Ectodermal cell (in vitro differentiated cells): ENCODE measurements around the gene PIR.
A peak's percentile ranks its signal among the peaks of the same experiment; 100 is the strongest.

Experiments used
- H3K27ac ChIP-seq: 2 replicates; pipeline ENCODE4 v1.7.0; 2013; ENCODE audit warnings: mild to moderate bottlenecking, low read depth, low read length; ENCODE audit not compliant: insufficient read depth, poor library complexity, severe bottlenecking
- H3K27me3 ChIP-seq: 2 replicates; pipeline ENCODE4 v1.7.0; 2013; ENCODE audit warnings: mild to moderate bottlenecking, low read length; ENCODE audit not compliant: insufficient read depth, control insufficient read depth, poor library complexity, severe bottlenecking
- H3K36me3 ChIP-seq: one replicate; pipeline ENCODE4 v1.7.0; 2013; ENCODE audit warnings: low read length; ENCODE audit not compliant: control insufficient read depth, insufficient read depth
- H3K4me1 ChIP-seq: one replicate; pipeline ENCODE4 v1.7.0; 2013; ENCODE audit warnings: low read length; ENCODE audit not compliant: control insufficient read depth, insufficient read depth
- H3K4me3 ChIP-seq: 2 replicates; pipeline ENCODE4 v1.7.0; 2013; ENCODE audit warnings: low read depth, low read length, control low read depth; ENCODE audit not compliant: insufficient read depth
- H3K9me3 ChIP-seq: 2 replicates; pipeline ENCODE4 v1.7.0; 2013; ENCODE audit warnings: mild to moderate bottlenecking, low read length, moderate library complexity; ENCODE audit not compliant: control insufficient read depth
- WGBS, 2 experiments: methylation state at CpG; one replicate each; pipeline ENCODE4 v1.1.7; 2013; ENCODE audit warnings: missing lambda C conversion rate in 2 of 2; 5-methylcytosine and 5-hydroxymethylcytosine counted together

The PIR gene

DNA sequence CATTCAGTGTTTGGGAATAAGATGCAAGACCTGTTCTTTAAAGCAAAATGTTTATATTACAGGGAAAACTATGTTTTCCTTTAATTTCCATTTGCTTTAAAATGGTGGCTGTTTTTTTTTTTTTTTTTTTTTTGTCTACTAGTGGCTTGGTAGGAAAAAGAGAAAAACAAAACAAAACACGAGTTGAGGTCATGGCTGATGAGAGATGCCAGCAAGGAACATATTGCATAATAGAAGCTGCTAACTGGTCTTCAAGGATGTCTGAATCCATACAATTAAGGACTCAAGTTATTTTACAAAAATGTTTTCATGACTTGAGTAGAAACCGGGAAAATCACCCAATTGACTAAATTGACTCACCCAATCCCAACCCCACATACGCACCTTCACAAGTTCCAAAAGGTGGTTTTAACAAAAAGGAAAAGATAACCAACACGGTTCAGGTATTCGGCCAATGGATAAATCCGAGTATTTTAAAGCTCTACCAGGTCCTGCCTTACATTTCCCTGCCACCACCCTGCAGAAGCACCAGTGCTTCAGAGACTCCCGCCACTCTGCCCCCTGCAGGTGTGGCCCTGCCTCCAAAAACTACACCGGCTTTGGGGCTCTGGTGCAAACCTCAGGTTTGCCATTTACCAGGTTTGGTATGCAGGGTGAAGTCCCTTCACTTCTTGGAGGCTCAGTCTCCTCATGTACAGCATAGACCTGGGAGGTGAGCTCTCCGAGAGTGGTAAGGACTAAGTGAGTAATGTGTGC is 27.1 kb downstream of the PIR start:
- WGBS, 2 experiments: 78 to 93% methylated on average over 8 of the region's 9 CpGs
- Histone ChIP-seq H3K27ac (no peak overlapping the region), H3K36me3 (no peaks in the 10 kb centered on the region), H3K9me3 (no peaks in the 10 kb centered on the region), H3K27me3 (no peaks in the 10 kb centered on the region), H3K4me1 (no peaks in the 10 kb centered on the region), H3K4me3 (no peak overlapping the region)

DNA sequence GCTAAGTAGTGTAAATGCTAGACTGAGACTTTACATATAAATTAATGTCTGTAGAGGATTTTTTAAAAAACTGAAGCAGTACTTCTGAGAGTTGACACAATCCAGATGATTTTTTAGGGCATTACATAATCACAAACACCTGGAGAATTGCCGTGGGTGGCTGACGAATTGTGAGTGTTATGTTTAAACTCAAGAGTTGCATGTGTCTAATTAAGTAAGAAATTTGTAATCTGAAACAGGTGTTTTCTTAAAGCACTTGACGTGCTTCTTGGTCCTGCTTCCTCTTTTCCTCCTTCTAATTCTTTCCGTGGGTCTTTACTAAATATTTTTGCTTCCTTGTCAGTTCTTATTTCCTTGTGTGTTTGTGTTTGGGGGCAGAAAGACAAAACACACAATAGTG is 27.8 kb downstream of the PIR start:
- WGBS, 2 experiments: 92 to 96% methylated on average over 3 of the region's 4 CpGs
- H3K4me3 ChIP-seq: no peak overlapping the region
- no peak overlapping the region for H3K27ac ChIP-seq
- H3K4me1 ChIP-seq: no peaks in the 10 kb centered on the region
- no peaks in the 10 kb centered on the region for H3K9me3 ChIP-seq
- H3K36me3 ChIP-seq: no peaks in the 10 kb centered on the region
- H3K27me3 ChIP-seq: no peaks in the 10 kb centered on the region

DNA sequence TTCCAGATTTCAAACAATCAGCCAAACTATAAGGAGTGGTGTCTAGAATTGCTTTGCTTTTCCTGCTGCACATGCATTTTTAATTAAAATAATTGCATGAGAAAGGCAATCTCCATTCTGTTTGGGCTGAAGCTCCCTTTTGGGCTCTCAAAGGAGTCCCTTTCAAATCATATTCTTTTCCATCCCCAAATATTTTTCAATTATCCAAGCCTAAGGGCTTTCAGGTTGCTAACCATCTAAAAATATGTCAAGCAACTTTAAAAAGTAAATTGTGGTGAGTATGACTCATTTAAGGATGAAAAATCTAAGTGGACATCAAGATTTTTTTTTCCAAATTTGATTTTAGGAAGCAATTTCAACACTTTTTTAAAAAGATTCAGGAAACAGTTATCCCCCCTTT is 28.4 kb downstream of the PIR start:
- Histone ChIP-seq H3K27ac (no peak overlapping the region), H3K4me3 (no peak overlapping the region), H3K9me3 (no peaks in the 10 kb centered on the region), H3K4me1 (no peaks in the 10 kb centered on the region), H3K36me3 (no peaks in the 10 kb centered on the region), H3K27me3 (no peaks in the 10 kb centered on the region)

DNA sequence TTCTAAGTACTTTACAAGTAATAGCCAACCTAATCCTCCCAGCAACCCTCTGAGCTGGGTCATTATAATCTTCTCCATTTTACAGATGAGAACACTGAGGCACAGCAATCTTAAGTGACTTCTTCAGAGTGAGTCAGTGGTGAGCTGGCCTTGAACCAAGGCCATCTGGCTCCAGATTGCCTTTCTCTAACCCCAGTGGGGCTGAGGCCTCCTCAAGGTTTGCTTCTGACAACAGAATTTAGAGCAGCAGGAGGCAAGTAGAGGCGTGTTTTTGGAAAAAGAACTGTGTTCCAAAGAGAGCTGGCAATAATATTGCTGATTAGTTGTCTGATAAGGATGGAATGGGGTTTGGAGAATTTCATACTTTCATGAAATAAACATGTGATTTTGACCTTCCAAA is 41.2 kb downstream of the PIR start:
- no peaks in the 10 kb centered on the region for H3K27me3 ChIP-seq
- peaks cover 7% of the 10 kb centered on the region for H3K4me1 ChIP-seq
- H3K27ac ChIP-seq: no peak overlapping the region
- H3K4me3 ChIP-seq: no peak overlapping the region
- 88 to 89% methylated on average over 1 of the region's 1 CpG for WGBS, 2 experiments
- H3K9me3 ChIP-seq: no peaks in the 10 kb centered on the region
- H3K36me3 ChIP-seq: no peaks in the 10 kb centered on the region

DNA sequence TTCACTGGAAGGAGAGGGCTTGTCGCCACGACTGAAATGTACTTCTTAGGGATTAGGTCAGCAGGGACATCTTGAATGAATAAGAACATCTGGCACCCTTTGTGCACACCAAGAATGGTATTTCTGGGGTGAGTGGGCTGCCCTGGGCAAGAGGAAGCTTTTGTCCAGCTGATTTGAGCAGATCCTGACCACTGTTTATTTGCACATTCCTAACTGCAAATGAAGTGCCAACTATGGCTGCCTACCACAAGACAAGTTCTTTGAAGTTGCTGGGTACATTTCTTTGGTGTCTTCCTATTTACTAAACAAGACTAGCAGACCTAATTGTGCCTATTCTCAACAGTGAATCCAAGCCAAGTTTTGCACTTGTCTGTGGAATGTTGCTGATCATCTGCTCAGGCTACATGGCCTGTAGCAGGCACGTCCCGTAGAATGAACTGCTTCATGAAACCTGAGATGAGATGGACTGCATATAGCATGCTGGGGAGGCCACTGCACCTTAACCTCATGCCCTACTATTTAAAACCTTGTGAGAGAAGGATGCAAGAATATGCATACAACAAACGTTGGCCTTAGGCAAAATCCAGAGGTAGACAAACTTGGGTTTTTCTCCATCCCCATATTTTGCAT is 45.0 kb downstream of the PIR start:
- no peaks in the 10 kb centered on the region for H3K9me3 ChIP-seq
- H3K4me1 ChIP-seq: peaks cover 7% of the 10 kb centered on the region
- H3K4me3 ChIP-seq: no peak overlapping the region
- H3K27me3 ChIP-seq: no peaks in the 10 kb centered on the region
- peak overlapping the region; percentile 50 for H3K27ac ChIP-seq
- WGBS, 2 experiments: 68 to 89% methylated on average over 1 to 5 of the region's 5 CpGs
- no peaks in the 10 kb centered on the region for H3K36me3 ChIP-seq

DNA sequence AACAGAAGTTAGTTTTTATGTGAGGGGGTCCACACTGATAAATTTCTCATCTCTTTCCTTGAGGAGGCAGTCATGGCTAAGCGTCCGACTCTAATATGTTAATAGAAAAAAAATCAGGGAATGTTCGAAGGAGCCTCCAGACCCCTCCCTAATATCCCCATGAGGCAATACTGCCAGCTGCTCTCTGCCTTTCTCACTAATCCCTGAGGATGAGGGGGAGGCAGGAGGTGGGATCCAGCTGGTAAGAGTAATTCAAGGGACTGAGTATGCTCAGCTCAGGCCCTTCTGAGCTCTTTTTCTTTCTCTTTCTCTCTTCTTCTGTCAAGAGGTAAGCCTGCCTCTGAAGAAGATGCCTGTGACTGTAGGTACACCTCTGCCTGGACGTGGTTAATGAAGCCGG is 51.7 kb downstream of the PIR start:
- H3K27ac ChIP-seq: no peak overlapping the region
- no peaks in the 10 kb centered on the region for H3K27me3 ChIP-seq
- H3K36me3 ChIP-seq: no peaks in the 10 kb centered on the region
- H3K4me1 ChIP-seq: no peaks in the 10 kb centered on the region
- H3K9me3 ChIP-seq: no peaks in the 10 kb centered on the region
- 83 to 85% methylated on average over 1 to 5 of the region's 5 CpGs for WGBS, 2 experiments
- no peak overlapping the region for H3K4me3 ChIP-seq

DNA sequence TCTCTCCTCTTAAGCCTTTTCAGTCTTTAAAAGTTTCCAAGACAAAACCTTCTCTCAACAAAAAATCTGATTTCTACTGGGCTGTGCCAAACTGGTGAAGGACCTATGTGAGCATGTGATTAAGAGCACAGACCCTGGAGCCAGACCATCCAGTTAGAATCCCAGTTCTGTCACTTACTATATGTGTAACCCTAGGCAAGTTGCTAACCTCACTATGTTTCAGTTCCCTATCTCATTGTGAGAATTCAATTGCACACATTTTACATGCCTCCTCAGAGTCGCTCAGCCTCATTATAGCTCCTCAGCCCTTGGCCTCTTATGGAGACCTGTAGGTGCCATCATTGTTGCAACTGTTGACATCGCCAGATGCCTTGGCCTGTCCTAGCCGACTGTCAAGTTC is 54.8 kb downstream of the PIR start:
- 92 to 96% methylated on average over 3 of the region's 3 CpGs for WGBS, 2 experiments
- Histone ChIP-seq H3K9me3 (no peaks in the 10 kb centered on the region), H3K27me3 (no peaks in the 10 kb centered on the region)

DNA sequence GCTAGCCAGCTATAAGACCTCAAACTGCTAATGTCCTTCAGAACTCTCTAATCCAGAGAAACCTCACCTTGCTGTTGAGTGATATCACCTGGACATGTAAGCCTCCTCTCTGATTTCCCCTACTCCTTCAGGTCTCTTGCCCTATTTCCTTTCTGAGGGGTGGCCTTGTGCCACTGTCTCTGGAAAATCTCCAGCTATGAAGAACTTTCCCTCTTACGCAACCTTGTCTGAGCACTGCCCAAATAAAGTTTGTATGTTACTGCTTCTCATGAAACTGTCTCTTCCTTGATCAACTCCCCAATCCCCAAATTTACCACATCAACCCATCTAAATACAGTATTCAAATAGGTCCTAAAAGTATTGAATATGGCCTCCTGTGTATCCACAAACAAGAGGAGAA is 55.4 kb downstream of the PIR start:
- Histone ChIP-seq H3K27me3 (no peaks in the 10 kb centered on the region), H3K4me3 (no peak overlapping the region), H3K36me3 (no peaks in the 10 kb centered on the region), H3K27ac (no peak overlapping the region), H3K4me1 (no peaks in the 10 kb centered on the region), H3K9me3 (no peaks in the 10 kb centered on the region)
- 100% methylated on average over 1 of the region's 1 CpG for WGBS, 2 experiments

More for the DNA sequence above, 54.8 kb downstream of the PIR start:
- Histone ChIP-seq H3K36me3 (no peaks in the 10 kb centered on the region), H3K4me3 (no peak overlapping the region), H3K4me1 (no peaks in the 10 kb centered on the region), H3K27ac (no peak overlapping the region)

DNA sequence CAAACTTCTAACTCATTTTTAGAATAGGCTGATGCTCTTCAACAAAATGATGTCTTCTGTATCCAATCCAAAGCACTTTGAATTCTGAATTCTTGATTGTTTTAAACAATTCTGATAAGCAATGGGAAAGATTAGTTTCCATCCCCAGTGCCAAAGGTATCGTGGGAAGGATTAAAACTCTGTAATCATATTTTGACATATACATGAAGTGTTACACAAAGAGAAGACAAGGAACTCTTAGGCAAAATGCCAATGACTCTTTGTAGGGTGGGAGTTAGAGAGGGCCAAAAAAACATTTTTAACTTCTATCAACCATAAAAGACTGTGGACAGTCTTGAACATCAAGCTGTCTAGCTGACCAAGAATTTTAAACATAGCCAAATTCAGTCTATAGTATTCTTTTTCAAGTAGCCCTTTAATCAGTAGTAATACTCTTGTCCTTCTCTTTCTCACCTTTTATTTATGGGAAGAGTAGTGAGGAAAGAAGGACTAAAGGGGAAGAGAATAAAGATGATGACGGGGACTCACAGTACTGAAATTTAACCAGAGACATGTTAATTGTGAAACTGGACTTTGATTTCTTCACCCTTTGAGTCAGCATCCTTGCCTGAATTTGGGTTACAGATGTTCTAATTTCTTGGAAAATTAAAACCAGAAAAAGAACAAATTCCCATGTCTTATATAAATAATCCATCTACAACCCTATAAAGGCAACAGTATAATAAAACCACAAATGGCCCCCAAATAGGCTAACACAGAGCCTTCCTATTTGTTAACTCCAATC is 57.1 kb downstream of the PIR start:
- WGBS, 2 experiments: 100% methylated on average over 1 of the region's 2 CpGs
- Histone ChIP-seq H3K36me3 (no peaks in the 10 kb centered on the region), H3K4me3 (no peak overlapping the region), H3K4me1 (no peaks in the 10 kb centered on the region), H3K27me3 (no peaks in the 10 kb centered on the region), H3K27ac (no peak overlapping the region), H3K9me3 (no peaks in the 10 kb centered on the region)

DNA sequence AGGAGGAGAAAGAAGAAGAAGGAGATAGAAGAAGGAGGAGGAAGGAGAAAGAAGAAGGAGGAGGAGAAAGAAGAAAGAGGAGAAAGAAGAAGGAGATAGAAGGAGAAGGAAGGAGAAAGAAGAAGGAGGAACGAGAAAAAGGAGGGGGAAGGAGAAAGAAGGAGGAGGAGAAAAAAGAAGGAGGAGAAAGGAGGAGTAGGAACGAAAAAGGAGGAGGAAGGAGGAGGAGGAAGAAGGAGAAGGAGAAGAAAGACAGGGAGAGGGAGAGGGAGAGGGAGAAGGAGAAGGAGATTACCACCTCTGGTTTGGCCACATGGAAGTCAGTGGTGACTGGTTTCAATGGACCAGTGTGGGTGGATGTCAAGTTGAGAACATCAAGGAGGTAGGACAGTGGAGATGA is 58.9 kb downstream of the PIR start:
- Histone ChIP-seq H3K9me3 (no peaks in the 10 kb centered on the region), H3K4me3 (no peak overlapping the region), H3K36me3 (no peaks in the 10 kb centered on the region), H3K27me3 (no peaks in the 10 kb centered on the region), H3K27ac (no peak overlapping the region), H3K4me1 (no peaks in the 10 kb centered on the region)
- WGBS, 2 experiments: 90 to 92% methylated on average over 2 of the region's 2 CpGs
